CD4-positive, alpha-beta T cell treated with Interleukin-17A for 1 hour (primary cell): ENCODE measurements around the gene NUDCD3.

Experiments
- DNase-seq: peaks from one replicate; pipeline ENCODE4 v3.0.0-alpha.2; 2020

The NUDCD3 gene

GRCh38 chr7:44477063-44477830 is 13.2 kb downstream of the NUDCD3 start:
- peak; percentile 78 for DNase-seq

GRCh38 chr7:44476313-44476712 is 14.1 kb downstream of the NUDCD3 start:
- no peak for DNase-seq

GRCh38 chr7:44473295-44473694 is 17.2 kb downstream of the NUDCD3 start:
- DNase-seq: no peak

GRCh38 chr7:44472843-44473242 is 17.6 kb downstream of the NUDCD3 start:
- no peak for DNase-seq

GRCh38 chr7:44471850-44472249 is 18.6 kb downstream of the NUDCD3 start:
- no peak for DNase-seq

GRCh38 chr7:44471436-44471835 is 19.0 kb downstream of the NUDCD3 start:
- DNase-seq: no peak

- DNase-seq: no peak
Observed at GRCh38 chr7:44470628-44471245, 19.7 kb downstream of the NUDCD3 start.

- DNase-seq: no peak
Observed at GRCh38 chr7:44470135-44470479, 20.4 kb downstream of the NUDCD3 start.

- DNase-seq: no peak
Observed at GRCh38 chr7:44469461-44470134, 20.9 kb downstream of the NUDCD3 start.

- no peak for DNase-seq
Observed at GRCh38 chr7:44467217-44467548, 23.3 kb downstream of the NUDCD3 start.

GRCh38 chr7:44466300-44467216 is 23.9 kb downstream of the NUDCD3 start:
- no peak for DNase-seq

GRCh38 chr7:44465490-44465889 is 25.0 kb downstream of the NUDCD3 start:
- DNase-seq: no peak

GRCh38 chr7:44463169-44463808 is 27.2 kb downstream of the NUDCD3 start:
- no peak for DNase-seq

- peak; percentile 24 for DNase-seq
Observed at GRCh38 chr7:44461387-44461786, 29.1 kb downstream of the NUDCD3 start.

- DNase-seq: peak; percentile 80
Observed at GRCh38 chr7:44460325-44460724, 30.1 kb downstream of the NUDCD3 start.

- DNase-seq: no peak
Observed at GRCh38 chr7:44455155-44455554, 35.3 kb downstream of the NUDCD3 start.

GRCh38 chr7:44454348-44454747 is 36.1 kb downstream of the NUDCD3 start:
- DNase-seq: no peak

- no peak for DNase-seq
Observed at GRCh38 chr7:44451123-44451522, 39.3 kb downstream of the NUDCD3 start.

GRCh38 chr7:44449584-44449928 is 40.9 kb downstream of the NUDCD3 start:
- no peak for DNase-seq

GRCh38 chr7:44448922-44449583 is 41.4 kb downstream of the NUDCD3 start:
- no peak for DNase-seq

GRCh38 chr7:44447874-44448425 is 42.5 kb downstream of the NUDCD3 start:
- no peak for DNase-seq
